H9 (cell line): Measurements from ENCODE around the gene KLHL1. TPM values are rescaled to one million over a fixed set of nuclear protein-coding genes. Genes with fewer than 3 reads are reported as not detected.

Experiments
- DNase-seq: peaks from one replicate; pipeline ENCODE4 v3.0.0-alpha.2; 2017
- H2AFZ ChIP-seq: one replicate; pipeline ENCODE4 v1.6.1; 2013; ENCODE audit warnings: mild to moderate bottlenecking, low read length, control low read depth, moderate library complexity
- H2AK5ac ChIP-seq: 2 replicates; pipeline ENCODE4 v1.6.1; 2013; ENCODE audit warnings: low read length, control low read depth, mixed read lengths; ENCODE audit not compliant: insufficient read length
- H2BK120ac ChIP-seq: one replicate; pipeline ENCODE4 v1.6.1; 2013; ENCODE audit warnings: low read depth, mild to moderate bottlenecking, low read length, control low read depth, inconsistent platforms; ENCODE audit not compliant: poor library complexity, severe bottlenecking
- H2BK12ac ChIP-seq: 2 replicates; pipeline ENCODE4 v1.6.1; 2013; ENCODE audit warnings: low read length, control low read depth, mixed read lengths, low read depth; ENCODE audit not compliant: insufficient read length
- H2BK15ac ChIP-seq: 2 replicates; pipeline ENCODE4 v1.6.1; 2013; ENCODE audit warnings: low read depth, low read length, control low read depth
- H2BK20ac ChIP-seq: one replicate; pipeline ENCODE4 v1.6.1; 2013; ENCODE audit warnings: low read depth, mild to moderate bottlenecking, low read length, control low read depth, inconsistent platforms; ENCODE audit not compliant: poor library complexity, severe bottlenecking
- H2BK5ac ChIP-seq: 2 replicates; pipeline ENCODE4 v1.6.1; 2013; ENCODE audit warnings: low read length, control low read depth, mixed read lengths; ENCODE audit not compliant: insufficient read length
- H3K14ac ChIP-seq: 2 replicates; pipeline ENCODE4 v1.6.1; 2013; ENCODE audit warnings: low read length, control low read depth; ENCODE audit not compliant: insufficient read depth
- H3K18ac ChIP-seq: 2 replicates; pipeline ENCODE4 v1.6.1; 2013; ENCODE audit warnings: low read depth, mild to moderate bottlenecking, mixed read lengths, low read length, control low read depth; ENCODE audit not compliant: insufficient read length
- H3K23ac ChIP-seq: 2 replicates; pipeline ENCODE4 v1.6.1; 2013; ENCODE audit warnings: low read length, control low read depth, mixed read lengths, low read depth; ENCODE audit not compliant: insufficient read length
- H3K23me2 ChIP-seq: 2 replicates; pipeline ENCODE4 v1.6.1; 2013; ENCODE audit warnings: low read depth, mild to moderate bottlenecking, mixed read lengths, low read length, control low read depth; ENCODE audit not compliant: insufficient read length, poor library complexity, severe bottlenecking
- H3K27ac ChIP-seq: 2 replicates; pipeline ENCODE4 v1.5.1; 2013; ENCODE audit warnings: low read length, control low read depth, mixed read lengths, low read depth; ENCODE audit not compliant: insufficient read length
- H3K27me3 ChIP-seq: 2 replicates; pipeline ENCODE4 v1.6.1; 2013; ENCODE audit warnings: low read length, control low read depth, inconsistent platforms; ENCODE audit not compliant: insufficient read depth
- H3K4ac ChIP-seq: 2 replicates; pipeline ENCODE4 v1.6.1; 2013; ENCODE audit warnings: low read depth, mild to moderate bottlenecking, control low read depth, inconsistent platforms, low read length, moderate library complexity
- H3K4me1 ChIP-seq: 2 replicates; pipeline ENCODE4 v1.6.1; 2013; ENCODE audit warnings: low read length, control low read depth, inconsistent platforms; ENCODE audit not compliant: insufficient read depth
- H3K4me2 ChIP-seq: 2 replicates; pipeline ENCODE4 v1.6.1; 2013; ENCODE audit warnings: low read length, control low read depth, mixed read lengths; ENCODE audit not compliant: insufficient read length, insufficient read depth
- H3K56ac ChIP-seq: 2 replicates; pipeline ENCODE4 v1.6.1; 2013; ENCODE audit warnings: low read depth, mild to moderate bottlenecking, mixed read lengths, low read length, control low read depth; ENCODE audit not compliant: insufficient read length
- H3K79me1 ChIP-seq: 2 replicates; pipeline ENCODE4 v1.6.1; 2013; ENCODE audit warnings: low read depth, mild to moderate bottlenecking, moderate library complexity, low read length, control low read depth, inconsistent platforms; ENCODE audit not compliant: insufficient read depth, poor library complexity, severe bottlenecking
- H3K79me2 ChIP-seq: 2 replicates; pipeline ENCODE4 v1.6.1; 2013; ENCODE audit warnings: low read length, control low read depth, inconsistent platforms; ENCODE audit not compliant: insufficient read depth
- H3K9ac ChIP-seq: 2 replicates; pipeline ENCODE4 v1.6.1; 2013; ENCODE audit warnings: low read length, control low read depth, mixed read lengths; ENCODE audit not compliant: insufficient read length; ENCODE audit errors: extremely low read depth
- H3K9me3 ChIP-seq: one replicate; pipeline ENCODE4 v1.6.1; 2013; ENCODE audit warnings: low read depth, low read length, inconsistent platforms; ENCODE audit not compliant: control insufficient read depth
- H3T11ph ChIP-seq: one replicate; pipeline ENCODE4 v1.6.1; 2013; ENCODE audit warnings: mild to moderate bottlenecking, low read length, control low read depth, inconsistent platforms
- H4K20me1 ChIP-seq: one replicate; pipeline ENCODE4 v1.6.1; 2013; ENCODE audit not compliant: control insufficient read depth, insufficient read length, insufficient read depth
- H4K5ac ChIP-seq: 2 replicates; pipeline ENCODE4 v1.6.1; 2013; ENCODE audit warnings: low read depth, mild to moderate bottlenecking, mixed read lengths, low read length, control low read depth; ENCODE audit not compliant: insufficient read length
- H4K8ac ChIP-seq: replicated peaks from 2 replicates; pipeline ENCODE4 v1.6.1; 2013; ENCODE audit warnings: low read length, control low read depth, mixed read lengths, low read depth; ENCODE audit not compliant: insufficient read length
- H4K91ac ChIP-seq: 2 replicates; pipeline ENCODE4 v1.6.1; 2013; ENCODE audit warnings: low read depth, mild to moderate bottlenecking, moderate library complexity, mixed read lengths, low read length, control low read depth; ENCODE audit not compliant: insufficient read length
- H3K27ac Mint-ChIP-seq, 3 experiments: 2 replicates in 2 of 3; 3 replicates in 1 of 3; pipeline ENCODE4 v1.8.0; 2020 to 2021; ENCODE audit warnings: mixed read lengths in 3 of 3, mild to moderate bottlenecking in 1 of 3, moderate library complexity in 1 of 3
- H3K27me3 Mint-ChIP-seq: 2 replicates; pipeline ENCODE4 v1.8.0; 2021; ENCODE audit warnings: low read depth, mild to moderate bottlenecking, moderate library complexity, mixed read lengths
- H3K36me3 Mint-ChIP-seq, 3 experiments: 2 replicates in 2 of 3; 3 replicates in 1 of 3; pipeline ENCODE4 v1.8.0; 2020 to 2021; ENCODE audit warnings: low read depth in 3 of 3, mixed read lengths in 3 of 3; ENCODE audit not compliant: insufficient read depth in 1 of 3
- H3K4me1 Mint-ChIP-seq, 2 experiments: 2 replicates each; pipeline ENCODE4 v1.8.0; 2020; ENCODE audit warnings: mixed read lengths in 2 of 2
- H3K4me3 Mint-ChIP-seq, 2 experiments: 2 replicates in 1 of 2; 3 replicates in 1 of 2; pipeline ENCODE4 v1.8.0; 2020 to 2021; ENCODE audit warnings: mild to moderate bottlenecking in 2 of 2, mixed read lengths in 2 of 2, moderate library complexity in 1 of 2
- H3K9me3 Mint-ChIP-seq, 2 experiments: 2 replicates in 1 of 2; 3 replicates in 1 of 2; pipeline ENCODE4 v1.8.0; 2020; ENCODE audit warnings: mild to moderate bottlenecking in 2 of 2, mixed read lengths in 2 of 2, moderate library complexity in 1 of 2
- CTCF ChIP-seq: fragments of 200-600 bp; sonication (generic); conservative IDR thresholded peaks from 3 replicates; pipeline ENCODE4 v1.8.0; 2021; ENCODE audit warnings: antibody characterized with exemption, mild to moderate bottlenecking
- WGBS: extraction: QIAGEN DNeasy Blood & Tissue Kit; methylation state at CpG from one replicate; pipeline ENCODE4 v1.1.7; 2013; ENCODE audit warnings: missing lambda C conversion rate, low lambda C conversion rate, mixed read lengths; ENCODE audit not compliant: insufficient read length; ENCODE audit errors: extremely low coverage; 5-methylcytosine and 5-hydroxymethylcytosine counted together
- total RNA-seq: library from RNA; stranded (reverse); gene quantifications from 2 replicates; pipeline ENCODE4 v1.2.1, GENCODE V29; 2021

KLHL1 gene
- total RNA-seq, 1 experiment from 2014 or later, result not detected

- no peaks in the 10 kb centered on the region for H3K79me1 ChIP-seq
- no peaks in the 10 kb centered on the region for H4K20me1 ChIP-seq
- Mint-ChIP-seq H3K36me3 (no peaks in the 10 kb centered on the region), H3K27me3 (no peaks in the 10 kb centered on the region), H3K4me1 (no peaks in the 10 kb centered on the region), H3K4me3 (no peak overlapping the region), H3K9me3 (no peaks in the 10 kb centered on the region), H3K27ac (no peak overlapping the region; a peak in 1 of 7 replicates)
- no peak overlapping the region for H3K27ac ChIP-seq
- H3K4me1 ChIP-seq, result no peaks in the 10 kb centered on the region
- no peak overlapping the region for H4K91ac ChIP-seq
- no peaks in the 10 kb centered on the region for H3K79me2 ChIP-seq
- no peak overlapping the region for H2AK5ac ChIP-seq
- no peak overlapping the region for H2BK120ac ChIP-seq
- no peak overlapping the region for H2BK12ac ChIP-seq
- no peak overlapping the region for H3K18ac ChIP-seq
- no peak overlapping the region for H2BK5ac ChIP-seq
- no peak for TF ChIP-seq CTCF
- H3K23ac ChIP-seq, result no peak overlapping the region
- H2AFZ ChIP-seq, result no peak overlapping the region
- 100% methylated on average over 1 of the region's 2 CpGs for WGBS
- no peak overlapping the region for H4K5ac ChIP-seq
- no peak overlapping the region for H3K14ac ChIP-seq
- no peak overlapping the region for H2BK15ac ChIP-seq
- H2BK20ac ChIP-seq, result no peak overlapping the region
- no peak overlapping the region for H3K56ac ChIP-seq
- no peak overlapping the region for H3K4ac ChIP-seq
- no peak overlapping the region for H4K8ac ChIP-seq
- H3K9me3 ChIP-seq, result no peaks in the 10 kb centered on the region
- H3T11ph ChIP-seq, result no peak overlapping the region
- no peak overlapping the region for H3K9ac ChIP-seq
- no peaks in the 10 kb centered on the region for H3K23me2 ChIP-seq
- no peaks in the 10 kb centered on the region for H3K27me3 ChIP-seq
- no peak for DNase-seq
- no peak overlapping the region for H3K4me2 ChIP-seq
Measured at GRCh38 chr13:69951412-69951811, 156.8 kb downstream of the KLHL1 start.
